H1 (cell line): ENCODE measurements around the gene BCAS4. TPM values are rescaled to one million over a fixed set of nuclear protein-coding genes. Genes with fewer than 3 reads are reported as not detected.

ENCODE experiments used
- ATF2 ChIP-seq: IDR thresholded peaks from 2 replicates; pipeline ENCODE4 v1.6.1; 2012; ENCODE audit warnings: low read length, inconsistent platforms
- EP300 ChIP-seq, 2 experiments: IDR thresholded peaks; 1 replicate in 1 of 2; 2 replicates in 1 of 2; pipeline ENCODE4 v1.6.1; 2011 to 2012; ENCODE audit warnings: low read depth in 2 of 2, low read length in 2 of 2, mild to moderate bottlenecking in 2 of 2, borderline replicate concordance in 1 of 2, inconsistent platforms in 1 of 2, moderate library complexity in 1 of 2
- FOSL1 ChIP-seq: IDR thresholded peaks from 2 replicates; pipeline ENCODE4 v1.6.1; 2011; ENCODE audit warnings: mild to moderate bottlenecking, low read depth, low read length, moderate library complexity; ENCODE audit not compliant: insufficient read depth
- JUND ChIP-seq: IDR thresholded peaks from 2 replicates; pipeline ENCODE4 v1.6.1; 2011; ENCODE audit warnings: mild to moderate bottlenecking, improper control_type of control experiment, low read length
- SIRT6 ChIP-seq: IDR thresholded peaks from one replicate; pipeline ENCODE4 v1.7.1; 2012; ENCODE audit warnings: low read length, inconsistent platforms
- SP2 ChIP-seq: IDR thresholded peaks from 2 replicates; pipeline ENCODE4 v1.6.1; 2012; ENCODE audit warnings: mild to moderate bottlenecking, low read length, inconsistent platforms
- polyA plus RNA-seq, 7 experiments: library from polyadenylated mRNA; depleted of rRNA in 3 of 7; stranded (reverse) in 5 of 7; unstranded in 2 of 7; fragments of >200 nt in 5 of 7; fragments of 200-250 nt in 2 of 7; gene quantifications; 1 replicate in 5 of 7; 2 replicates in 1 of 7; 4 replicates in 1 of 7; pipeline versions ENCODE4 v1.2.1 to v1.2.3, GENCODE V29; 2011 to 2013; ENCODE audit warnings: missing spikeins in 2 of 7, mixed read lengths in 2 of 7
- total RNA-seq: library from RNA; stranded (reverse); fragmentation: NEBNext Ultra II Directional; extraction: Animal tissue kit (Norgen Biotek cat#: 25700); gene quantifications from 2 replicates; pipeline ENCODE4 v1.2.1, GENCODE V29; 2021

BCAS4 gene
- total and polyA plus RNA-seq, 2 of the 8 experiments (the other 6 are each of a cell fraction or from before 2014, with no cell fraction given) = 21.2 to 23.6 TPM

GRCh38 chr20:50799176-50799889 lies 4.5 kb downstream of the BCAS4 start (continued):
- TF ChIP-seq ATF2 (no peak), FOSL1 (no peak), SIRT6 (no peak), JUND (no peak), EP300 (IDR thresholded peaks at IDR 0.05; ENCODE audit: borderline replicate concordance in 1 of 2, low read depth in 2 of 2, low read length in 2 of 2) (no peak), SP2 (no peak)
